SU-DHL-6 (cell line): ENCODE results near the gene CCDC127.
A peak's percentile ranks its signal among the peaks of the same experiment; 100 is the strongest.

ENCODE experiments used
- H2AFZ ChIP-seq: fragments of 200-600 bp; sonication (generic); 2 replicates; pipeline ENCODE4 v1.6.1; 2014; ENCODE audit warnings: low read depth, mild to moderate bottlenecking, moderate library complexity, mixed read lengths, antibody characterized with exemption, low read length; ENCODE audit not compliant: severe bottlenecking
- H3F3A ChIP-seq: fragments of 200-600 bp; shearing (Covaris generic); 2 replicates; pipeline ENCODE4 v1.6.0; 2016; ENCODE audit warnings: antibody characterized with exemption, mild to moderate bottlenecking; ENCODE audit not compliant: insufficient read depth
- H3K27ac ChIP-seq: fragments of 200-600 bp; sonication (generic); 2 replicates; pipeline ENCODE4 v1.5.1; 2016; ENCODE audit warnings: low read depth, mild to moderate bottlenecking, low read length, moderate library complexity, mixed read lengths
- H3K27me3 ChIP-seq: fragments of 200-600 bp; sonication (generic), shearing (Covaris generic); 2 replicates; pipeline ENCODE4 v1.6.0; 2014; ENCODE audit warnings: mild to moderate bottlenecking, low read length
- H3K36me3 ChIP-seq: fragments of 200-600 bp; sonication (generic); 2 replicates; pipeline ENCODE4 v1.6.1; 2014; ENCODE audit warnings: mild to moderate bottlenecking, low read length, mixed read lengths
- H3K4me2 ChIP-seq: fragments of 300-600, 200-600 bp; shearing (Covaris generic), sonication (generic); 2 replicates; pipeline ENCODE4 v1.6.0; 2014; ENCODE audit warnings: low read length, low read depth, mild to moderate bottlenecking; ENCODE audit not compliant: poor library complexity, severe bottlenecking
- H3K4me3 ChIP-seq: fragments of 200-600 bp; sonication (generic); 2 replicates; pipeline ENCODE4 v1.5.1; 2014; ENCODE audit warnings: antibody characterized with exemption, low read length, mild to moderate bottlenecking, mixed read lengths; ENCODE audit not compliant: insufficient read depth, poor library complexity, severe bottlenecking
- H3K79me2 ChIP-seq: fragments of 200-600 bp; sonication (generic); 2 replicates; pipeline ENCODE4 v1.6.1; 2014; ENCODE audit warnings: mild to moderate bottlenecking, low read length, moderate library complexity; ENCODE audit not compliant: insufficient read depth
- H3K9ac ChIP-seq: fragments of 200-600 bp; sonication (generic); 2 replicates; pipeline ENCODE4 v1.7.0; 2014; ENCODE audit warnings: mild to moderate bottlenecking, low read length
- H3K9me2 ChIP-seq: fragments of 200-600 bp; sonication (generic); replicated peaks from 2 replicates; pipeline ENCODE4 v1.6.1; 2014; ENCODE audit warnings: low read length; ENCODE audit not compliant: insufficient read depth
- H3K9me3 ChIP-seq: fragments of 200-600 bp; sonication (generic); 2 replicates; pipeline ENCODE4 v1.6.1; 2014; ENCODE audit warnings: low read length, mixed read lengths; ENCODE audit not compliant: insufficient read depth
- H4K20me1 ChIP-seq: fragments of 200-600 bp; sonication (generic); 2 replicates; pipeline ENCODE4 v1.6.1; 2014; ENCODE audit warnings: low read depth, mild to moderate bottlenecking, antibody characterized with exemption, low read length, moderate library complexity, mixed read lengths
- EZH2phosphoT487 ChIP-seq: fragments of 200-600 bp; sonication (generic), shearing (Covaris generic); conservative IDR thresholded peaks from 2 replicates; pipeline ENCODE4 v1.6.1; 2018; ENCODE audit warnings: mild to moderate bottlenecking, antibody characterized with exemption, low read length, moderate library complexity, mixed read lengths
- TF ChIP-seq, protein P1 (sequence below): fragments of 200-600 bp; sonication (generic); IDR thresholded peaks from one replicate; pipeline ENCODE4 v1.5.1; 2017; ENCODE audit warnings: antibody characterized with exemption, mild to moderate bottlenecking, low read length, moderate library complexity; ENCODE audit not compliant: insufficient read depth, poor library complexity, severe bottlenecking

The CCDC127 gene

DNA sequence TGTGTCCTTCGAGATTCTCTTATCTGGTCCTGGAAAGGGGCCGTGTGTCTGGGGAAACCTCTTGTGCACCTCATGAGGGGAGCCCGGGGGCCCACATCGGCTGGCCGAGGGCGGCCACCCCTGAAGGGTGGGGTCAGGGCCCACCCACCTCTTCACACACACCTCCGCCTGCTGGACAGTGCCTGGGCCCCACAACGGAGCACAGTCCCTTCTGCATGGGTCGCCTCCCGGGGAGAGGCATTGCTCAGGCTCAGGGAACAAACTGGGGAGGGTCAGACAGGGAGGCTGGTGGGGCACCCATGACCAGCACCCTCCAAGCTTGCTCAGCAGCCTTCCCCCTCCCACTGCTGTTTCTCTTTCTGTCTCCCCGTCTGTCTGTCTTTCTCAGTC, 28.0 kb downstream of the CCDC127 start:
- no peaks in the 10 kb centered on the region for H3K27me3 ChIP-seq
- no peaks in the 10 kb centered on the region for H3K79me2 ChIP-seq
- no peaks in the 10 kb centered on the region for H4K20me1 ChIP-seq
- H3K9me3 ChIP-seq = no peaks in the 10 kb centered on the region
- H3K36me3 ChIP-seq = no peaks in the 10 kb centered on the region
- no peaks in the 10 kb centered on the region for H3F3A ChIP-seq
- H3K4me2 ChIP-seq = no peak overlapping the region
- H2AFZ ChIP-seq = no peak overlapping the region
- H3K9ac ChIP-seq = no peak overlapping the region
- H3K4me3 ChIP-seq = no peak overlapping the region
- H3K9me2 ChIP-seq = no peaks in the 10 kb centered on the region
- H3K27ac ChIP-seq = no peak overlapping the region
- TF ChIP-seq, protein P1, sequence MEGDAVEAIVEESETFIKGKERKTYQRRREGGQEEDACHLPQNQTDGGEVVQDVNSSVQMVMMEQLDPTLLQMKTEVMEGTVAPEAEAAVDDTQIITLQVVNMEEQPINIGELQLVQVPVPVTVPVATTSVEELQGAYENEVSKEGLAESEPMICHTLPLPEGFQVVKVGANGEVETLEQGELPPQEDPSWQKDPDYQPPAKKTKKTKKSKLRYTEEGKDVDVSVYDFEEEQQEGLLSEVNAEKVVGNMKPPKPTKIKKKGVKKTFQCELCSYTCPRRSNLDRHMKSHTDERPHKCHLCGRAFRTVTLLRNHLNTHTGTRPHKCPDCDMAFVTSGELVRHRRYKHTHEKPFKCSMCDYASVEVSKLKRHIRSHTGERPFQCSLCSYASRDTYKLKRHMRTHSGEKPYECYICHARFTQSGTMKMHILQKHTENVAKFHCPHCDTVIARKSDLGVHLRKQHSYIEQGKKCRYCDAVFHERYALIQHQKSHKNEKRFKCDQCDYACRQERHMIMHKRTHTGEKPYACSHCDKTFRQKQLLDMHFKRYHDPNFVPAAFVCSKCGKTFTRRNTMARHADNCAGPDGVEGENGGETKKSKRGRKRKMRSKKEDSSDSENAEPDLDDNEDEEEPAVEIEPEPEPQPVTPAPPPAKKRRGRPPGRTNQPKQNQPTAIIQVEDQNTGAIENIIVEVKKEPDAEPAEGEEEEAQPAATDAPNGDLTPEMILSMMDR = no peak
- TF ChIP-seq EZH2phosphoT487 = no peak

DNA sequence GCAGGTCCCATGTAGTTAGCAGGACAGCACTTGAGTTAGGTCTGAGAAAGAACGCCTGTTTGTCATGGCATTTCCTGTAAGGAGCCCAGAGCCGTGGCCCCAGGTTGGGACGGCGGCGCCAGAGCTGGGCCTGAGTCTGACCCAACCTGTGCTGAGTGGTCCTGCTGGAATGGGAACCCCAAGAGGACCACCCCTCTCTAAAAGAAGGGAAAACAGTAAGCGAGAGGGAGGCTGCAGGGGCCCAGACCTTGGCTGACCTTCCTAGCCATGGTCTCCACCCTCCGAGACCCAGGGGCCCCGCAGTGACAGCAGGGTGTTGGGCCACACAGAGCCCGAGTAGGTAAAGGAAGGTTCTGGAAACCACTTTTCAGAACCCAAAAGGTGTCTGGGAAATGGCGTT, 28.5 kb downstream of the CCDC127 start:
- H3K9me3 ChIP-seq = no peaks in the 10 kb centered on the region
- H3K9ac ChIP-seq = no peak overlapping the region
- H3K27ac ChIP-seq = no peak overlapping the region
- TF ChIP-seq, protein P1 = no peak
- TF ChIP-seq EZH2phosphoT487 = no peak
- H3K4me2 ChIP-seq = no peak overlapping the region
- no peaks in the 10 kb centered on the region for H3F3A ChIP-seq
- no peaks in the 10 kb centered on the region for H3K79me2 ChIP-seq
- H3K4me3 ChIP-seq = no peak overlapping the region
- H3K27me3 ChIP-seq = no peaks in the 10 kb centered on the region
- H3K36me3 ChIP-seq = no peaks in the 10 kb centered on the region
- no peak overlapping the region for H2AFZ ChIP-seq
- H3K9me2 ChIP-seq = no peaks in the 10 kb centered on the region
- H4K20me1 ChIP-seq = no peaks in the 10 kb centered on the region

DNA sequence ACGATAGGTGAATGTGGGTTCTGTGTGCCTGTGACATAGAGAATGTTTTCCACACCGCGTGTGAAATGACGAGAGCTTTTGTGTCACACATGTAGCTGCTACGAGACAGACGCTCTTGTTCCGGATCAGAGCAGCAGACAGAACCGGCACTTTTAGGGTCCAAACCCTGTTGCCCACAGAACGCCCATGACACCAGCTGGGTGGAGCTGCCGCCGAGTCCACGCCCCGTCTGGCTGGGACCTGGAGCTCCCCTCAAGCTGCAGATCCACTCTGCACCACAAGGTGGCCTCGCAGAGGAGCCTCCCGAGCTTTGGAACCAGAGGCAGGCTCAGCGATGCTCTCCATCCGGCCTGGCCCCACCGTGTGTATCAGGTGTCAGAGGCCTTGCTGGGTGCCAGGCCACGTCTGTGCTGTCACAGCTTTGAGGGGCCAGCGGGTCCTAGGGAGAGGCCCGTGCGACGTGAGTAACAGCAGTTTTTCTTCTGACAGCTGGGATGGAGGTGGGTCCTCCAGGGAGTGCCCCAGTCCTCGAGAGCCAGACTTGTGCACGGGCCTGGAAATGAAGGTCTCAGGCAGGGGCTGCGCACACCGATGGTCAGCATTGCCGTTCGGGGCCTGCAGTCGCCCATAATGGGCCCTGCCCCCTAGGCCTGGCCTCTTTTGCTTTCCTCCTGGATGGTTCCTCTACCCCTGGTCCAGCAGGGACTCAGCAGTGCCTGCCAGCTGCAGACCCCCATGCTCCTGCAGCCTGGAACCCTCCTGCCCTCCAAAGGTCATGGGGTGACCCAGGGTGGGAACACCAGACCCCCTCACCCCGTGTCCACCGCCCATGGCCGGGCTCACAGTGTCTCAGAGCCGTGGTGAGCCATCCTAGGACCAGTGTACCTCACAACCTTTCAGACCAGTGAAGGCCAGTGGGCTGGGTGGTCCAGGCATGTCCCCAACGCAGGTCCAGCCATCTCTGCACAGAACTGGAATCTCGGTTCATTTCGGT, 29.2 kb downstream of the CCDC127 start:
- Histone ChIP-seq H3K4me3 (no peak overlapping the region), H2AFZ (no peak overlapping the region), H3F3A (no peaks in the 10 kb centered on the region), H3K36me3 (no peaks in the 10 kb centered on the region), H3K9me3 (no peaks in the 10 kb centered on the region), H3K27me3 (no peaks in the 10 kb centered on the region), H3K9ac (no peak overlapping the region), H3K79me2 (no peaks in the 10 kb centered on the region), H4K20me1 (no peaks in the 10 kb centered on the region), H3K4me2 (peak overlapping the region; percentile 22), H3K9me2 (no peaks in the 10 kb centered on the region), H3K27ac (no peak overlapping the region)
- TF ChIP-seq EZH2phosphoT487 = no peak
- TF ChIP-seq, protein P1 = peak; percentile 81
